SH-SY5Y (cell line): ENCODE results near the gene ZFPM1.

Source experiments
- GATA2 ChIP-seq: IDR thresholded peaks from 2 replicates; pipeline ENCODE4 v1.6.1; 2011; ENCODE audit warnings: mild to moderate bottlenecking, low read depth, low read length
- GATA3 ChIP-seq: IDR thresholded peaks from 2 replicates; pipeline ENCODE4 v1.6.1; 2011; ENCODE audit warnings: low read depth, mild to moderate bottlenecking, low read length, moderate library complexity

ZFPM1 gene

GRCh38 chr16:88550246-88550661 is 97.2 kb downstream of the ZFPM1 start:
- TF ChIP-seq GATA3: no peak
- no peak for TF ChIP-seq GATA2

- TF ChIP-seq GATA3: no peak
Measured at GRCh38 chr16:88552166-88552565, 99.1 kb downstream of the ZFPM1 start.

GRCh38 chr16:88552815-88553214 is 99.7 kb downstream of the ZFPM1 start:
- TF ChIP-seq GATA3: no peak
- TF ChIP-seq GATA2: no peak

- TF ChIP-seq GATA2: no peak
- TF ChIP-seq GATA3: no peak
Measured at GRCh38 chr16:88553739-88554138, 100.7 kb downstream of the ZFPM1 start.

GRCh38 chr16:88554711-88555264 is 101.7 kb downstream of the ZFPM1 start:
- no peak for TF ChIP-seq GATA3
- TF ChIP-seq GATA2: no peak

- TF ChIP-seq GATA3 (no peak), GATA2 (no peak)
Measured at GRCh38 chr16:88556294-88556988, 103.4 kb downstream of the ZFPM1 start.

- no peak for TF ChIP-seq GATA2
- no peak for TF ChIP-seq GATA3
Measured at GRCh38 chr16:88558457-88559442, 105.7 kb downstream of the ZFPM1 start.

- no peak for TF ChIP-seq GATA3
- TF ChIP-seq GATA2: no peak
Measured at GRCh38 chr16:88560714-88561484, 107.8 kb downstream of the ZFPM1 start.

GRCh38 chr16:88561485-88562359 is 108.6 kb downstream of the ZFPM1 start:
- TF ChIP-seq GATA2 (no peak), GATA3 (no peak)

GRCh38 chr16:88566158-88566557 is 113.1 kb downstream of the ZFPM1 start:
- no peak for TF ChIP-seq GATA3

- TF ChIP-seq GATA2 (no peak), GATA3 (no peak)
Measured at GRCh38 chr16:88568710-88569613, 115.9 kb downstream of the ZFPM1 start.

- TF ChIP-seq GATA3 (no peak), GATA2 (no peak)
Measured at GRCh38 chr16:88569614-88569984, 116.5 kb downstream of the ZFPM1 start.
